NCI-H2171 (cell line): ENCODE data around the gene RBM25.
A peak's percentile ranks its signal among the peaks of the same experiment; 100 is the strongest.
"Not testable (repeated sequence)": the region's sequence is repeated elsewhere in the genome, so short reads cannot be mapped to it uniquely, and the experiment has no call there.

Experiments
- DNase-seq: peaks from one replicate; lab custom pipeline; 2025; lab: John Stamatoyannopoulos, UW

RBM25 gene

DNA sequence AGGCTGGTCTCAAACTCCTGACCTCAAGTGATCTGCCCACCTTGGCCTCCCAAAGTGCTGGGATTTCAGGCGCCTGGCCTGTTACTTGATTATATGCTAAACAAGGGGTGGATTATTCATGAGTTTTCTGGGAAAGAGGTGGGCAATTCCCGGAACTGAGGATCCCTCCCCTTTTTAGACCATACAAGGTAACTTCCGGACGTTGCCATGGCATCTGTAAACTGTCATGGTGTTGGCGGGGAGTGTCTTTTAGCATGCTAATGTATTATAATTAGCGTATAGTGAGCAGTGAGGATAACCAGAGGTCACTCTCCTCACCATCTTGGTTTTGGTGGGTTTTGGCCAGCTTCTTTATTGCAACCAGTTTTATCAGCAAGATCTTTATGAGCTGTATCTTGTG lies 111.5 kb downstream of the RBM25 start:
- not testable (repeated sequence) for DNase-seq

GRCh38 chr14:73170686-73171085 lies 112.4 kb downstream of the RBM25 start:
- DNase-seq: no peak

GRCh38 chr14:73172500-73172899 lies 114.2 kb downstream of the RBM25 start:
- DNase-seq: no peak

DNA sequence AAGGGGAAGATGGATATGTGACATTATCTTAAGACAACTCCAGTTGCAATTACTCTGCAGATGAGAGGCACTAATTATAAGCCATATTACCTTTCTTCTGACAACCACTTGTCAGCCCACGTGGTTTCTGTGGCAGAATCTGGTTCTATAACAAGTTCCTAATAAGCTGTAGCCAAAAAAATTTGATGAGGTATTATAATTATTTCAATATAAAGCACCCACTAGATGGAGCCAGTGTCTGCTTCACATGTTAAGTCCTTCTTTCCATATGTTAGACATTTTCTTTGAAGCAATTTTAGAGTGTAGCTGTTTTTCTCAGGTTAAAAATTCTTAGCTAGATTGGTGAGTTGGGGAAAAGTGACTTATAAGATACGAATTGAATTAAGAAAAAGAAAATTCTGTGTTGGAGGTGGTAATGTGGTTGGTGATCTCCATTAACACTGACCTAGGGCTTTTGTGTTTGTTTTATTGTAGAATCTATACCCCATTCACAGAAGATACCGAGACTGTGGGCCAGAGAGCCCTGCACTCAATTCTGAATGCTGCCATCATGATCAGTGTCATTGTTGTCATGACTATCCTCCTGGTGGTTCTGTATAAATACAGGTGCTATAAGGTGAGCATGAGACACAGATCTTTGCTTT lies 114.9 kb downstream of the RBM25 start:
- DNase-seq: peak; percentile 64
